Activated CD4-positive, alpha-beta T cell treated with anti-CD3 and anti-CD28 coated beads for 36 hours (primary cell): Measurements from ENCODE around the gene VPS41. TPM values are rescaled to one million over a fixed set of nuclear protein-coding genes. Genes with fewer than 3 reads are reported as not detected.

Experiments
- ATAC-seq: fragments of 200-7000 bp; cut with Tn5 transposase; one replicate; pipeline ENCODE4 v1.10.0; 2021; ENCODE audit warnings: mild to moderate bottlenecking, moderate library complexity
- CTCF ChIA-PET: fragments of 350-600 bp; sonication (Branson Sonifier 250); formaldehyde crosslinking; loops from one replicate; lab custom pipeline; 2021; ENCODE audit warnings: antibody characterized with exemption; lab: Charles Lee
- POLR2A ChIA-PET: fragments of 350-600 bp; sonication (Branson Sonifier 250); formaldehyde crosslinking; loops from one replicate; lab custom pipeline; 2021; ENCODE audit warnings: antibody characterized with exemption, inconsistent platforms; lab: Charles Lee
- DNase-seq: peaks from one replicate; pipeline ENCODE4 v3.0.0-alpha.2; 2020
- H3K27ac Mint-ChIP-seq: one replicate; pipeline ENCODE4 v1.8.0; 2021; ENCODE audit warnings: mixed read lengths
- H3K27me3 Mint-ChIP-seq: one replicate; pipeline ENCODE4 v1.8.0; 2021; ENCODE audit warnings: mixed read lengths
- H3K36me3 Mint-ChIP-seq: one replicate; pipeline ENCODE4 v1.8.0; 2021; ENCODE audit warnings: low read depth, mixed read lengths
- H3K4me1 Mint-ChIP-seq: one replicate; pipeline ENCODE4 v1.8.0; 2021; ENCODE audit warnings: mixed read lengths
- H3K4me3 Mint-ChIP-seq: one replicate; pipeline ENCODE4 v1.8.0; 2021; ENCODE audit warnings: mild to moderate bottlenecking, moderate library complexity, mixed read lengths
- H3K9me3 Mint-ChIP-seq: one replicate; pipeline ENCODE4 v1.8.0; 2021; ENCODE audit warnings: low read depth, mixed read lengths
- intact Hi-C, 2 experiments: fragments of 100-400 bp; cut with DNase I in 1 of 2; cut with micrococcal nuclease in 1 of 2; formaldehyde crosslinking; loops; one replicate each; pipeline versions ENCODE4 v1.14.2 to v1.15.1; 2022 to 2024; cut with DNase I, micrococcal nuclease
- total RNA-seq, 2 experiments: library from RNA; stranded (reverse); gene quantifications; one replicate each; pipeline ENCODE4 v1.2.3, GENCODE V29; 2021

VPS41 gene
- total RNA-seq, 2 experiments from 2014 or later = 48.6 to 59.3 TPM

DNA sequence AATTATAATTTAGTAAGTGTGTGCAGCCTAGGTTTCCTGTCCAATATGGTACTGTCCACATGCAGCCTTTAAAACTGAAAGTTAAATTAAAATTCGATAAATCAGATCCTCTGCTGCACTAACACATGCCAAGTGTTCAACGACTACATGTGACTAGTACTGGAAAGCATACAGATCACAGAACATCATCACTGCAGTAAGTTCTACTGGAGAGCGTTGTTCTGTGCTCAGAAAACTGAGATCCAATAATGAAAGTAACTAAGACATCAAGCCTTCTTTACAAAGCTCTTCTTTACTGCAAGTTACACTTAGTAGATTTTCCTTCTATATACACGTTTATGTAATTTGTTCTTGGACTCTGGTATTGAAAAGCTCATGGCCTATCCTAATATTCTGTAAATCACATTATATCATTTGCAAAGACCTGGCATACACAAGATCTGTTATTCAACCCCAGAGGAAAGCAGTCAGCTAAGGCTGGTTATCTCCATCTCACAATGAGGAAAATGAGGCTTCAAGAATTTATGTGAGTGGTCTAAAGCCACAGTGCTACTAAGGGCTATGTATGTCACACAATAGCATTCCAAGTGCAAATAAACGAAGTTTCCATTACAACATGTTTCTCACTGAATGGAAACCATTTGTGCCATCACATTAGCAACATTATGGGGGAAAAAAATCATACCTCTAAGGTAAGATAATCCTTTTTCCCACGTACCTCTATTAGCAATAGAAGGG is 77.6 kb downstream of the VPS41 start:
- Mint-ChIP-seq H3K27me3 (no peaks in the 10 kb centered on the region), H3K4me3 (no peak overlapping the region), H3K27ac (no peak overlapping the region), H3K36me3 (peaks cover 15% of the 10 kb centered on the region), H3K9me3 (no peaks in the 10 kb centered on the region), H3K4me1 (peaks cover 2% of the 10 kb centered on the region)
- intact Hi-C loops = no loop called here
- ATAC-seq = no peak
- CTCF ChIA-PET = interaction anchor here (0.6 to 1.0 kb wide), 2 partner anchors 11 to 520 kb away, joined by 3 read pairs; no protein-coding TSS in a partner anchor
- POLR2A ChIA-PET = no interaction called here
- no peak for DNase-seq

DNA sequence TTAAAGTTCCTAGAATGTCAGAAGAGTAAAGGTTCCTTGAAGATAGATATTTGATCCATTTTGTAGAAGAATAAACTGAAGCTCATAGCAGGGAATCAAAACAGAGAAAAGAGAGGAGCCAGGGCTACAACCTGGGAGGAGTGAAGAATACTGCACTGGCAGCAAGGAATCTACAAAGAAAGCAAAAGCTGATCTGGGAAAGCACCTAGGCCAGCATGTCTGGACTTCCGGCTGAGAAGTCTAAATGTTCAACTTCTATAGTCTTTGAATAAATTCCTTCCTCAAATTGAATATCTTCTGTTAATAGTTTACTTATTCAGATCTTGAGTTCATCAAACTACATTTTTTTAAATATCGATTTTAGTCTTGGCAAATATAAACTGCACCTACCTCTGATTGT is 78.2 kb downstream of the VPS41 start:
- ChIA-PET CTCF (interaction anchor here (1.0 kb wide), 1 partner anchor 11 kb away, joined by 3 read pairs; no protein-coding TSS in a partner anchor), POLR2A (no interaction called here)
- DNase-seq (no peak), ATAC-seq (no peak)
- Mint-ChIP-seq H3K27me3 (no peaks in the 10 kb centered on the region), H3K36me3 (peaks cover 20% of the 10 kb centered on the region), H3K4me3 (no peak overlapping the region), H3K4me1 (peaks cover 4% of the 10 kb centered on the region), H3K27ac (no peak overlapping the region), H3K9me3 (no peaks in the 10 kb centered on the region)
- intact Hi-C loops = no loop called here

DNA sequence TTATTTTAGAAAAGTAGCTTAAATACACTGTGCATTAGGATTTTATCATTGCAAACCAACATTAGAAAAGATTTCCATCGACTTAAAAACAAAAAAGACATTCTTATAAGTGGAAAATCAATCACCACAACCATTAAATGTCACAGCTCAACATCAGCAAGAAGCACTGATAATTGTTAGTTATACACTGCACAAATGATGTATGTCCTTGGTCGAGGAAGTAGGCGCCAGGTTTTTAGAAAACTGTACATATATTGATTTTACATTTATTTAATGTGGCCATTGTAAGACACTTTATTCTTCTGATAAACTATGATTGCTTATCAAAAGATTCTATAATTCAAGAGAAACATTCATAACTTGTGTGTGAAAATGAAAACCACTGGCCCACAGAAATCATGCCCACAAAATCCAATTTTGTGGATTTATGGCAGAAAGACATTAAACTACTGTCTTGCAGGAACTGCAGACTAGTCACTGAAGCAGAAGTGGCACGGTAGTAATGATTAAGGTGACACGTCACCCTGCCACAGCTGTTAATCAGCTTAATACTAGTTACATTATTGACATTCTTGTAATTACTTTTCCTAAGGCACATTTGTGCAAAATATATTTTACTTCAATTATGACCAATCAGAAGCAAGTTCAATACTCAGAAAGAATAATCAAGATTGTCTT is 79.4 kb downstream of the VPS41 start:
- POLR2A ChIA-PET = no interaction called here
- CTCF ChIA-PET = no interaction called here
- Mint-ChIP-seq H3K36me3 (peaks cover 23% of the 10 kb centered on the region), H3K4me3 (no peak overlapping the region), H3K9me3 (no peaks in the 10 kb centered on the region), H3K27me3 (no peaks in the 10 kb centered on the region), H3K27ac (no peak overlapping the region), H3K4me1 (peaks cover 4% of the 10 kb centered on the region)
- intact Hi-C loops = no loop called here
- ATAC-seq (no peak), DNase-seq (no peak)

DNA sequence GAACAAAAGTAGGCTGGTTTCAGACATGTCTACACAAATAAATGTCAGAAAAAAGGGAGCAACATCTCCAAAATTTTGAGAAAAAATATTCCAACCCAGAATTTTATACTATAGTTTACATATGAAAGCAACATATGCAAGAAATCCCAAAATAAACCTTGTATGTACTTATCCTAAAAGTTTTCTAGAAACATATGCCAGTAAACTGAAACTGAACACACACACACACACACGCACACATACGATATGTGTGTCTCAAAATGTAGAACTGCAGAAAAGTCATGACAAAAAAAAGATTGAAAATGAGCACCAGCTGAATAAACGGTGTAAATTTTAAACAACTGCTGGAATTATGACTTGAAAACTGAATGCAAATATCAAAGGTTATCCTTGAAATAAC is 81.0 kb downstream of the VPS41 start:
- CTCF ChIA-PET = interaction anchor here (1.3 kb wide), 1 partner anchor 28 kb away, joined by 3 read pairs; no protein-coding TSS in a partner anchor
- H3K9me3 Mint-ChIP-seq = peaks cover 3% of the 10 kb centered on the region
- no peak for ATAC-seq
- POLR2A ChIA-PET = no interaction called here
- DNase-seq = no peak
- no peak overlapping the region for H3K27ac Mint-ChIP-seq
- peaks cover 2% of the 10 kb centered on the region for H3K4me1 Mint-ChIP-seq
- H3K36me3 Mint-ChIP-seq = peaks cover 30% of the 10 kb centered on the region
- no peak overlapping the region for H3K4me3 Mint-ChIP-seq
- H3K27me3 Mint-ChIP-seq = no peaks in the 10 kb centered on the region
- intact Hi-C loops = no loop called here

DNA sequence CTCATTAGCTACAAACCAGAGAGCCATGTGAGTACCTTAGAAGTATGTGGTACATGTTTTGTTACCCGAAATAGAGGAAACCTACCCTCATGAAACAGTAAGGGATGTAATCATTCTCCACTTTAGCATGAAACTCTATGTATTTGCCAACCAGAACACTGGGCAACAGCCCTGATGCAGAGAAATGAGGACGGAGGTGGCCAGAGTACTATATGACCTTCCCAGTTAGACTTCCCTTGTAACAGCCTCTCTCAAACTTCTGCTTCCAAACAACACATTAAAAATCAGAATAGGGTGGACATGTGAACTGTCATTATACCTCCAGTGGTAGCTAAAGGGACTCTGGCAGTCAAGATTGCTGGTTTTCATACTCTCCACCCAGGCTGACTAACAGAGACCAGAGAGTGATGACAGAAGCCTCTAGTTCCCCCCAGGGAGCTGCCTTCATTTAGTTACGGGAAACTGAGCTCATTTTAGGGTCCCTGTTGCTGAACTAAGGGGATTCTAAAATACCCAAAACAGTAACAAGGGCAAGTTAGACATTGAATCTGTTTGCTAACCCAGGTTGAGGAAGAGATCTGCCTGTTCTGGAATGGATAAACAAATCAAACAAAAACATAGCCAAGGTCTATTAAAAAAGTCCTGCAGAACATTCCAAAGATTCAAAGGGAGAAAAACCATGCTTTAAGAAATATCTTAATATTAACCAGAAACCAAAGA is 83.1 kb downstream of the VPS41 start:
- CTCF ChIA-PET = interaction anchor here (0.6 to 1.8 kb wide), 5 partner anchors 13 to 457 kb away, joined by 3 to 7 read pairs (median 3); no protein-coding TSS in a partner anchor
- H3K9me3 Mint-ChIP-seq = peaks cover 3% of the 10 kb centered on the region
- intact Hi-C loops = no loop called here
- ATAC-seq (no peak), DNase-seq (no peak)
- H3K4me3 Mint-ChIP-seq = no peak overlapping the region
- H3K27ac Mint-ChIP-seq = no peak overlapping the region
- peaks cover 2% of the 10 kb centered on the region for H3K4me1 Mint-ChIP-seq
- POLR2A ChIA-PET = no interaction called here
- H3K27me3 Mint-ChIP-seq = no peaks in the 10 kb centered on the region
- H3K36me3 Mint-ChIP-seq = peaks cover 30% of the 10 kb centered on the region

DNA sequence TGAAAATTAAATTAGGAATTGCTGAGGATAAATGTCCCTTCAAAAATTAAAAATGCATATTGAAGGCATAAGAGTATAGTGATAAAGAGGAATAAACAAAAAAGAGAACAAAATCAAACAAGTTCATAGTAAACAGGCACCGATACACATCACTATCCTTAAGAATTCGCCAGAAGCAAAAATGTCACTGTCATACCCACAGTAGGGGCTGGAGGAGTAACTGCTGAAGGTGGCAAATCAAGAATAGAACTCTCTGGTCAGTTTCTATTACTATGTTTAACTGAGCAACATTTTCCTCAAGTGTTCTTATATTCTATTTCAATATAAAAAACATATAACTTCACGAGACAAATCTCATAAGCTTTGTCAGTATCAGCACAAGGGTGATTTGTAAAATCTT is 84.0 kb downstream of the VPS41 start:
- POLR2A ChIA-PET = no interaction called here
- ATAC-seq = no peak
- peaks cover 2% of the 10 kb centered on the region for H3K4me1 Mint-ChIP-seq

DNA sequence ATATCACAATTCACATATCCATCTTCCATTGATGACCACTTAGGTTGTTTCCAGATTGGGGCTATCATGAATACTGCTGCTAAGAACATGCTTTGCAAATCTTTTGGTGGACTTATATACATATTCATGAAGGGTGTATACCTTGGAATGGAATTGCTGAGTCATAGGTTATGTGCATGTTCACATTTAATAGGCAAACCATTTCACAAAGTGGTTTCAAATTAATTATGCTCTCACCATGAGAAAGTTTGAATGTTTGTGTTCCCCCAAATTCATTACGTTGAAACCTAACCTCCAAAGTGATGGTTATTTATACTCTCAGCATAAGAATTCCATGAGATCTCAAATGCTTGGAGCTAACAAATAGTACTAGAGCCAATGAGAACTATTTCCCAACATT is 86.4 kb downstream of the VPS41 start:
- POLR2A ChIA-PET = no interaction called here
- DNase-seq (no peak), ATAC-seq (no peak)
- CTCF ChIA-PET = no interaction called here
- intact Hi-C loops = no loop called here
- H3K4me1 Mint-ChIP-seq = peaks cover 2% of the 10 kb centered on the region
- H3K27me3 Mint-ChIP-seq = no peaks in the 10 kb centered on the region
- H3K27ac Mint-ChIP-seq = no peak overlapping the region
- H3K4me3 Mint-ChIP-seq = no peak overlapping the region
- H3K9me3 Mint-ChIP-seq = peaks cover 3% of the 10 kb centered on the region
- H3K36me3 Mint-ChIP-seq = peaks cover 27% of the 10 kb centered on the region

More for the DNA sequence above, 84.0 kb downstream of the VPS41 start:
- intact Hi-C loops = no loop called here
- Mint-ChIP-seq H3K27ac (no peak overlapping the region), H3K36me3 (peaks cover 28% of the 10 kb centered on the region), H3K9me3 (peaks cover 3% of the 10 kb centered on the region), H3K4me3 (no peak overlapping the region), H3K27me3 (no peaks in the 10 kb centered on the region)
- no peak for DNase-seq
- CTCF ChIA-PET = interaction anchor here (0.6 to 1.8 kb wide), 3 partner anchors 14 to 456 kb away, joined by 3 to 7 read pairs (median 3); no protein-coding TSS in a partner anchor

DNA sequence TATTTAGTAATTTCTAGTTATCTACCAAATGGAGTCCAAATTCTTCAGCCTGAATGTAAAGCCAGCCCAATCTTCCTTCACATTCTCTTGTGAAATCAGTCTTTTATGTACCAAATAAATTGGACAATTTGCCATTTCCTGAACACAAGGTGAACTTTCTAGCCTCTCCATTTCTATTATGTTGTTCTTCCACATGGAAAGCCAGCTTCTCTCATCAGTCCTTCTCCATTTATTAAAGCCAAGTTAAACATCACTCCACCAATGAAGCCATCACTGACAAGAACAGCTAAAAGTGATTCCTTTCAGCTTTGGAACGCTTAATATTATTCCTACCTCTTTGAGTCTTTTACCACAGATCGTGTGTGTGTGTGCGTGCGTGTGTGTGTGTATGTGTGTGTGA is 88.4 kb downstream of the VPS41 start:
- CTCF ChIA-PET = no interaction called here

DNA sequence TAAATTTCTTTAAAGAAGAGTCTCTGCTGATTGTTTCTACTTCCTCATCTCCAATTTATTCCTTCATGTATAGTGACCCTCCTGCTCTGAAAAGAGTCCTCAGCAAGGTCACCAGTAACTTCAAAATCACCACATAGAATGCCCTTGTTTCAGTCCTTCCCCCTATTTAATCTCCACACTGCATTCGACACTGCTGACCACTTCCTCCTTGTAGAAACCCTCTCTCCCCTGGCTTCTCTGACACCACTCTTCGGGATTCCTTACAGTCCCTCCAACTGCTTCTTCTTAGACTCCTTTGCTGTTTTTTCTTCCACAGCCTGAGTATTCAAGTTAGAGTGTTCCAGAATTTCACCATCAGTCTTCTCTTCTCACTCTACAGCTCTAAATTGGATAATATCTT is 89.5 kb downstream of the VPS41 start:
- Mint-ChIP-seq H3K4me1 (no peaks in the 10 kb centered on the region), H3K27ac (no peak overlapping the region), H3K36me3 (peaks cover 25% of the 10 kb centered on the region), H3K4me3 (no peak overlapping the region), H3K9me3 (peaks cover 3% of the 10 kb centered on the region), H3K27me3 (no peaks in the 10 kb centered on the region)
- POLR2A ChIA-PET = interaction anchor here (0.6 kb wide), 1 partner anchor 10 kb away, joined by 3 read pairs; no protein-coding TSS in a partner anchor
- no peak for DNase-seq
- intact Hi-C loops = no loop called here
- CTCF ChIA-PET = no interaction called here
- ATAC-seq = no peak

More for the DNA sequence above, 88.4 kb downstream of the VPS41 start:
- no peak for DNase-seq
- ATAC-seq = no peak
- POLR2A ChIA-PET = no interaction called here
- intact Hi-C loops = no loop called here
- no peaks in the 10 kb centered on the region for H3K27me3 Mint-ChIP-seq
- peaks cover 26% of the 10 kb centered on the region for H3K36me3 Mint-ChIP-seq
- no peaks in the 10 kb centered on the region for H3K4me1 Mint-ChIP-seq
- H3K27ac Mint-ChIP-seq = no peak overlapping the region
- H3K4me3 Mint-ChIP-seq = no peak overlapping the region
- H3K9me3 Mint-ChIP-seq = peaks cover 3% of the 10 kb centered on the region

DNA sequence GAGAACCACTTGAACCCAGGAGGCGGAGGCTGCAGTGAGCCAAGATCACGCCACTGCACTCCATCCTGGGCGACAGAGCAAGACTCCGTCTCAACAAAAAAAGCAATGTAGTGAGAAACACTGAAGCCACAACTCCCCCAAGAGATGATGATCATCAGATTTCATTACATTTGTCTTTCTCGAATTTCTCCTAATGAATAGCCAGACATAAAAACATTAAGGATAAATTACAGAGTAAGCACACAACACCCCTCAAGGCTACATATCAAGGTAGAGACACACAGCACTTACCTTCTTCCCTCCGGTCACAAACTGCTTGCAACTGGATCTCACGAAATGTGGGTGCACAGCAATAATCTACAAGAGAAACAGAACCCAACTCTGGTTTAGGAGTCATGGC is 91.5 kb downstream of the VPS41 start:
- peaks cover 27% of the 10 kb centered on the region for H3K36me3 Mint-ChIP-seq
- intact Hi-C loops = no loop called here
- no peaks in the 10 kb centered on the region for H3K27me3 Mint-ChIP-seq
- H3K9me3 Mint-ChIP-seq = no peaks in the 10 kb centered on the region
- H3K27ac Mint-ChIP-seq = no peak overlapping the region
- H3K4me1 Mint-ChIP-seq = no peaks in the 10 kb centered on the region
- no peak for ATAC-seq
- ChIA-PET CTCF (interaction anchor here (0.7 kb wide), 1 partner anchor 36 kb away, joined by 4 read pairs; no protein-coding TSS in a partner anchor), POLR2A (no interaction called here)
- DNase-seq = no peak
- H3K4me3 Mint-ChIP-seq = no peak overlapping the region

DNA sequence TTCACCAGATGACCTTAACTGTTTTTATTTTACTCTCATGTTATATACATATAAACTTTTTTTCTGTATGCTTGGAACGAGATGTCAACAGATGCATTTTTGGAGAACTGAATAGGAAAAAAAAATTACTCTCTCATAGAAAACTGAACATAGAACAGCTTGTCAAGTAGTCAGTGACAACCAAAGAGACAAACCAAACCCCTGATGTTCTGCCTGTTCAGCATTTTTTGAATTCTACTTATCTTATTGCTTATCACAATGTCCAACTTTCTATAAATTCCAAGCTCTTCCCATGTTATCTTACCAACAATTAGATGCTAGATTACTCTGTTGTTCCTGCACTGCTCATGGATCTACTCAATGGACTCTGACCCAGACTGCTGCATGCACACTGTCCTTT is 95.2 kb downstream of the VPS41 start:
- Mint-ChIP-seq H3K36me3 (peaks cover 27% of the 10 kb centered on the region), H3K4me3 (no peak overlapping the region), H3K27me3 (no peaks in the 10 kb centered on the region), H3K9me3 (no peaks in the 10 kb centered on the region), H3K4me1 (no peaks in the 10 kb centered on the region), H3K27ac (no peak overlapping the region)
- intact Hi-C loops = no loop called here
- ChIA-PET POLR2A (no interaction called here), CTCF (interaction anchor here (0.7 kb wide), 1 partner anchor 366 kb away, joined by 3 read pairs; no protein-coding TSS in a partner anchor)
- DNase-seq (no peak), ATAC-seq (no peak)
